ENCODE measurements around the gene HOXA11. TPM values are rescaled to one million over a fixed set of nuclear protein-coding genes. Genes with fewer than 3 reads are reported as not detected.

HOXA11 gene
- total and polyA plus RNA-seq, 2 of the 4 experiments (the other 2 are of a cell fraction), result 0.05 TPM; not detected in 1

GRCh38 chr7:27200761-27201579, 15.9 kb upstream of the HOXA11 start:
- H3K14ac ChIP-seq (replicated peaks; ENCODE audit: low read depth, low read length), result no peak overlapping the region
- no TSS peak for BruUV-seq (replicated peaks)
- H2AK9ac ChIP-seq (replicated peaks; ENCODE audit: low read depth, low read length, poor library complexity), result no peak overlapping the region
- peaks cover 5% of the 10 kb centered on the region; the same call in 1 of the 2 replicates for H3K9me1 ChIP-seq (ENCODE audit: insufficient read depth, low read length)
- no peak overlapping the region for H2BK15ac ChIP-seq (ENCODE audit: low read depth, low read length)
- no peak overlapping the region for H3K4ac ChIP-seq (ENCODE audit: low read depth, low read length)
- no peak overlapping the region for H2AK5ac ChIP-seq (ENCODE audit: low read depth, low read length)
- peaks cover 2% of the 10 kb centered on the region; the same call in 1 of the 2 replicates for H3K4me1 ChIP-seq (ENCODE audit: control insufficient read depth, insufficient read depth, low read length)
- H3K4me3 ChIP-seq (ENCODE audit: insufficient read depth, low read depth, low read length), result no peak overlapping the region
- H3K56ac ChIP-seq (ENCODE audit: extremely low read depth, insufficient read depth, low read length), result no peak overlapping the region
- no peak overlapping the region for H2BK20ac ChIP-seq (ENCODE audit: low read depth, low read length)
- peak overlapping the region; percentile 89 for H3K23ac ChIP-seq (ENCODE audit: low read depth, low read length)
- H2BK120ac ChIP-seq (ENCODE audit: low read depth, low read length), result no peak overlapping the region
- H3K79me1 ChIP-seq (ENCODE audit: low read depth in 1 of 2, low read length in 2 of 2), result no peaks in the 10 kb centered on the region
- 14% methylated on average over 4 of the region's 14 CpGs; no CpG with 5 or more reads in 1 of the 2 experiments for WGBS, 2 experiments (ENCODE audit: extremely low coverage in 2 of 2, insufficient read length in 1 of 2)
- H2BK5ac ChIP-seq (ENCODE audit: low read depth, low read length, poor library complexity, severe bottlenecking), result no peak overlapping the region
- ChIA-PET CTCF (no interaction called here), POLR2A (ENCODE audit: unreplicated experiment) (no interaction called here)
- H4K91ac ChIP-seq (ENCODE audit: insufficient read depth, low read depth, low read length), result no peak overlapping the region
- in situ Hi-C loops (cut with MboI; ENCODE audit: low sequenced_read_pairs), result loop anchor here (5.0 to 10.0 kb wide), 2 partner anchors 381 to 574 kb away; no protein-coding TSS in a partner anchor
- H4K20me1 ChIP-seq (ENCODE audit: insufficient read depth, low read length), result peaks cover 24% of the 10 kb centered on the region
- no peak for ATAC-seq (ENCODE audit: low read depth)
- no peak overlapping the region for H4K5ac ChIP-seq (ENCODE audit: low read depth, low read length)
- H4K8ac ChIP-seq (ENCODE audit: low read depth in 2 of 2, low read length in 2 of 2), result no peak overlapping the region
- H3K27me3 ChIP-seq (ENCODE audit: control insufficient read depth, insufficient read depth, low read length), result peaks cover 88% of the 10 kb centered on the region
- TF ChIP-seq MAZ (IDR thresholded peaks at IDR 0.05; ENCODE audit: borderline replicate concordance, low read depth, low read length), result no peak
- no peak for TF ChIP-seq BHLHE40 (IDR thresholded peaks at IDR 0.05; ENCODE audit: low read depth, low read length)
- TF ChIP-seq RAD21 (IDR thresholded peaks at IDR 0.05; ENCODE audit: low read length), result no peak
- TF ChIP-seq RFX5 (IDR thresholded peaks at IDR 0.05; ENCODE audit: low read depth, low read length), result no peak
- no peak for TF ChIP-seq CHD1 (IDR thresholded peaks at IDR 0.05; ENCODE audit: low read depth, low read length)
- no peak for TF ChIP-seq FOS (IDR thresholded peaks at IDR 0.05; ENCODE audit: low read depth, low read length)
- TF ChIP-seq CTCF (conservative IDR thresholded peaks at IDR 0.05; ENCODE audit: low read depth, low read length), result no peak
- TF ChIP-seq RCOR1 (IDR thresholded peaks at IDR 0.05; ENCODE audit: insufficient replicate concordance, low read length), result no peak
- no peak for TF ChIP-seq NFE2L2 (IDR thresholded peaks at IDR 0.05; ENCODE audit: low read depth, low read length)
- no peak for TF ChIP-seq CEBPB (IDR thresholded peaks at IDR 0.05; ENCODE audit: low read depth, low read length)
- TF ChIP-seq POLR2A (IDR thresholded peaks at IDR 0.05; ENCODE audit: low read depth, low read length), result no peak
- TF ChIP-seq MXI1 (IDR thresholded peaks at IDR 0.05; ENCODE audit: borderline replicate concordance, low read depth, low read length), result no peak
- TF ChIP-seq USF2 (IDR thresholded peaks at IDR 0.05; ENCODE audit: low read depth, low read length), result no peak
- no peak for TF ChIP-seq SMC3 (IDR thresholded peaks at IDR 0.05; ENCODE audit: low read depth, low read length)
- peaks cover 9% of the 10 kb centered on the region; the same call in 1 of the 2 replicates for H3K9me3 ChIP-seq (ENCODE audit: control insufficient read depth, insufficient read depth, low read length)
- no peak overlapping the region for H3K9ac ChIP-seq (ENCODE audit: low read depth, low read length)
- peak overlapping the region; percentile 5 for H2AFZ ChIP-seq (replicated peaks; ENCODE audit: low read length, poor library complexity)
- no peak for DNase-seq
- no peak overlapping the region for H3K27ac ChIP-seq (ENCODE audit: insufficient read depth, low read length)
- H3K36me3 ChIP-seq (ENCODE audit: control insufficient read depth, insufficient read depth, low read length), result no peaks in the 10 kb centered on the region
- H3K4me2 ChIP-seq (ENCODE audit: low read depth, low read length), result peak overlapping the region; percentile 40; the same call in 1 of the 2 replicates
- no peak overlapping the region for H3K18ac ChIP-seq (ENCODE audit: low read depth, low read length)
- dilution Hi-C loops (cut with HindIII; ENCODE audit: low sequenced_read_pairs, unreplicated experiment), result no loop called here
- intact Hi-C loops (cut with micrococcal nuclease), result no loop called here

Data from IMR-90 (cell line).